Heart right ventricle (tissue), 16 donors: Measurements from ENCODE around the gene FEV. TPM values are rescaled to one million over a fixed set of nuclear protein-coding genes. Genes with fewer than 3 reads are reported as not detected.

Experiments used
- ATAC-seq, 8 donors: fragments of 200-7000 bp; cut with Tn5 transposase; one replicate each; pipeline ENCODE4 v1.9.1; 2020; ENCODE audit warnings: mild to moderate bottlenecking in 8 of 8, moderate library complexity in 8 of 8, moderate number of reproducible peaks in 1 of 8
- DNase-seq, 2 donors: peaks; one replicate each; pipeline ENCODE4 v3.0.0-alpha.2; 2020
- H3K27ac ChIP-seq, 10 donors: fragments of 200-600 bp; sonication (generic) in 2 of 10; one replicate each; pipeline versions ENCODE4 v1.5.0 to v1.8.0; 2020 to 2022; ENCODE audit warnings: mild to moderate bottlenecking in 3 of 10
- H3K27me3 ChIP-seq, 7 donors: fragments of 200-600 bp; one replicate each; pipeline ENCODE4 v1.8.0; 2021 to 2022; ENCODE audit warnings: mild to moderate bottlenecking in 2 of 7
- H3K36me3 ChIP-seq, 9 donors: fragments of 200-600 bp; sonication (generic) in 1 of 9; one replicate each; pipeline versions ENCODE4 v1.5.0 to v1.8.0; 2020 to 2022; ENCODE audit warnings: mild to moderate bottlenecking in 2 of 9
- H3K4me1 ChIP-seq, 9 donors: fragments of 200-600 bp; sonication (generic) in 1 of 9; one replicate each; pipeline versions ENCODE4 v1.5.0 to v1.8.0; 2020 to 2022; ENCODE audit warnings: mild to moderate bottlenecking in 4 of 9
- H3K4me3 ChIP-seq, 10 donors: fragments of 200-600 bp; sonication (generic) in 2 of 10; one replicate each; pipeline versions ENCODE4 v1.5.0 to v1.8.0; 2020 to 2022; ENCODE audit warnings: mild to moderate bottlenecking in 7 of 10, moderate library complexity in 2 of 10
- H3K9me3 ChIP-seq, 11 donors: fragments of 200-600 bp in 10 of 11; sonication (generic) in 2 of 11; one replicate each; pipeline versions ENCODE4 v1.5.0 to v1.8.0; 2013 to 2022; ENCODE audit warnings: mild to moderate bottlenecking in 2 of 11, control low read depth in 1 of 11, moderate library complexity in 1 of 11
- WGBS, 2 donors: extraction: QIAGEN DNeasy Blood & Tissue Kit; methylation state at CpG; one replicate each; pipeline ENCODE4 v1.1.7; 2013; ENCODE audit warnings: inconsistent platforms in 1 of 2; 5-methylcytosine and 5-hydroxymethylcytosine counted together
- intact Hi-C, 10 donors: fragments of 100-400 bp; cut with DNase I; formaldehyde crosslinking; loops; one replicate each; pipeline versions ENCODE4 v1.11.1 to v1.14.2; 2022
- long read RNA-seq, 3 donors: library from polyadenylated mRNA; unstranded; transcript quantifications; one replicate each; pipeline ENCODE4 v2.0.0, GENCODE V29; 2020 to 2021
- polyA plus RNA-seq, 2 donors: library from polyadenylated mRNA; stranded (reverse); fragments of 200-250 nt; gene quantifications; one replicate each; pipeline ENCODE4 v1.2.3, GENCODE V29; 2013
- total RNA-seq, 10 donors: library from RNA; stranded (reverse); fragmentation: NEBNext Ultra II Directional in 3 of 10; extraction: Animal tissue kit (Norgen Biotek cat#: 25700) in 3 of 10; gene quantifications; one replicate each; pipeline versions ENCODE4 v1.2.1 to v1.2.4, GENCODE V29; 2021 to 2023
- TF ChIP-seq, protein P1 (sequence below), 9 donors: fragments of 200-600 bp; sonication (generic) in 2 of 9; IDR thresholded peaks; one replicate each; pipeline versions ENCODE4 v1.5.0 to v1.8.0; 2021 to 2022; ENCODE audit warnings: antibody characterized with exemption in 9 of 9, mild to moderate bottlenecking in 5 of 9, moderate library complexity in 1 of 9
- donor health status: Arrhythmogenic right ventricular cardiomyopathy.
- donor health status: ischemic (EF 13 %, LVEDD 7.1; RV severe dilation, severe dysfunction).
- donor health status: healthy with polysubstance abuse.
- donor health status: DM: no; HTN: yes; CAD: no.
- donor health status: DM: no; HTN: no; CAD: no.
- donor health status: ischemic (EF 25% LVEDD 6.9; RV normal size, moderate dysfunction).
- donor health status: ischemic (EF 25% LVEDD 5.7; RV mildly dilated, moderate dysfunction).
- donor health status: healthy.
- donor health status: DM: yes; HTN: yes; CAD: no.
- donor health status: Ischemic cardiomyopathy.
- donor health status: ischemic (EF 35%, LVEDD 5.7; RV mildly dilated, moderate dysfunction).
- donor health status: nonischemic (EF 11% LVEDD 7.7; RV severe dilation, severe dysfunction).
- donor health status: DM: yes; HTN: yes; CAD: no.
- donor health status: PGD.
- donor health status: ischemic (EF 29% LVEDD 5.4; RV normal size, mild dysfunction).
- donor health status: nonischemic (EF 23%, LVEDD 6.1; RV moderate dilation, normal function).

Gene FEV
- not detected for total RNA-seq
- polyA plus RNA-seq, result not detected
- long read RNA-seq, donor 1, result 0 reads
- long read RNA-seq, donor 2, result 0 reads
- long read RNA-seq, donor 3, result 0 reads

DNA sequence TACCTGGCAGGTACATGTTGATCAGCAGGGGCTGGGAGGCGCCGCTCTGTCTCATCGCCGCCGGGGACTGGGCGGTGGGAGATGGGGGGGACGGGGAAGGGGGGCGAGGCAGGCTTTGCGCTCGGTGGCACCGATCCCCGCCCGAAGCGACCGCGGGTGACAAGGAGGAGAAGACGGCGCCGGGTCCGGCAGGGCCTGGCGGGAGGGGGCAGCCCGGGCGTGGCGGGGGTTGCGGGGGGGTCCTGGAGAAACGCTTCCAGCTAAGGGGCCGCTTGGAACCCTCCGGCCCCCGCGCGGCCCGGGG is at the start of gene FEV:
TSS of gene FEV (minus strand) at position 164 of the 304 bp plus-strand sequence. CDS start at position 55, 109 bp downstream.
- Histone ChIP-seq H3K36me3 (no peaks in the 10 kb centered on the region), H3K4me1 (peaks cover 10 to 52% (median 42%) of the 10 kb centered on the region in 9 donors), H3K9me3 (no peaks in the 10 kb centered on the region), H3K27ac (no peak within 1 kb of the TSS), H3K27me3 (peaks cover 67 to 100% (median 99%) of the 10 kb centered on the region in 7 donors), H3K4me3 (peak within 1 kb of the TSS in 9 of 10 donors; percentile 7 to 36 (median 28))
- intact Hi-C loops, result no loop called here
- 1 to 2% methylated on average over 29 to 31 of the region's 32 CpGs for WGBS, 2 donors
- no peak for ATAC-seq
- TF ChIP-seq, protein P1, sequence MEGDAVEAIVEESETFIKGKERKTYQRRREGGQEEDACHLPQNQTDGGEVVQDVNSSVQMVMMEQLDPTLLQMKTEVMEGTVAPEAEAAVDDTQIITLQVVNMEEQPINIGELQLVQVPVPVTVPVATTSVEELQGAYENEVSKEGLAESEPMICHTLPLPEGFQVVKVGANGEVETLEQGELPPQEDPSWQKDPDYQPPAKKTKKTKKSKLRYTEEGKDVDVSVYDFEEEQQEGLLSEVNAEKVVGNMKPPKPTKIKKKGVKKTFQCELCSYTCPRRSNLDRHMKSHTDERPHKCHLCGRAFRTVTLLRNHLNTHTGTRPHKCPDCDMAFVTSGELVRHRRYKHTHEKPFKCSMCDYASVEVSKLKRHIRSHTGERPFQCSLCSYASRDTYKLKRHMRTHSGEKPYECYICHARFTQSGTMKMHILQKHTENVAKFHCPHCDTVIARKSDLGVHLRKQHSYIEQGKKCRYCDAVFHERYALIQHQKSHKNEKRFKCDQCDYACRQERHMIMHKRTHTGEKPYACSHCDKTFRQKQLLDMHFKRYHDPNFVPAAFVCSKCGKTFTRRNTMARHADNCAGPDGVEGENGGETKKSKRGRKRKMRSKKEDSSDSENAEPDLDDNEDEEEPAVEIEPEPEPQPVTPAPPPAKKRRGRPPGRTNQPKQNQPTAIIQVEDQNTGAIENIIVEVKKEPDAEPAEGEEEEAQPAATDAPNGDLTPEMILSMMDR (IDR thresholded peaks at IDR 0.05), result no peak
- no peak for DNase-seq

DNA sequence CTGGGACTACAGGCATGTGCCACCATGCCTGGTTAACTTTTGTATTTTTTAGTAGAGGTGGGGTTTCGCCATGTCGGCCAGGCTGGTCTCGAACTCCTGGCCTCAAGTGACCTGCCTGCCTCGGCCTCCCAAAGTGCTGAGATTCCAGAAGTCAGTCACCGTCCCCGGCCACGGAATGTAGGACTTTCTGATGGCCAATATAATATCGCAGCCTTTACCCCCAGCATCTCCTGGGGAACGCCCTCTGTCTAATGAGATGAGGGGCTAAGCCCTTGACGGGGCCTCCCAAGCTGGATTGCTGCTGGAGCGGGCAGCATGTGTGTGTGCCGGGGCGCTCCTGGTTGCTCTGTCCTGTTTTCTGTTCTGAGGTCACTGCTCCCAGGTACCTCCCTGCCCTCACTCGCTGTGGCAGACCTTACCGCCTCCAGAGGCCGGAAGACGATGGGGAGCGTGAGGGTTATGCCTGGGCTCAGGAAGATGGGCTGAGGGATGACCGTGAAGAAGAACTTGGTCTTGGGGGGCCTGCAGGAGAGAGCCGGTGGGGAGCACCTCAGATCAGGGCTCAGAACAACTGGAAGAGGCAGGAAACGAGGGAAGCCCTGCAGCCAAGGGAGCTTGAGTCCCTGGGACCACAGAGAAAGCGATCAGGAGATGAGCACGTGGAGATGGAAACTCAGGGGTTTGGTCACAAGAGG is 47.2 kb upstream of the FEV start:
- Histone ChIP-seq H3K27me3 (peaks cover 0 to 71% (median 59%) of the 10 kb centered on the region in 7 donors), H3K27ac (no peak overlapping the region), H3K4me3 (no peak overlapping the region), H3K9me3 (no peaks in the 10 kb centered on the region), H3K36me3 (no peaks in the 10 kb centered on the region), H3K4me1 (no peaks in the 10 kb centered on the region)
- intact Hi-C loops, result no loop called here
- no peak for DNase-seq
- ATAC-seq, result no peak
- WGBS, 2 donors, result 82 to 85% methylated on average over 23 of the region's 23 CpGs
- TF ChIP-seq, protein P1 (IDR thresholded peaks at IDR 0.05), result no peak

DNA sequence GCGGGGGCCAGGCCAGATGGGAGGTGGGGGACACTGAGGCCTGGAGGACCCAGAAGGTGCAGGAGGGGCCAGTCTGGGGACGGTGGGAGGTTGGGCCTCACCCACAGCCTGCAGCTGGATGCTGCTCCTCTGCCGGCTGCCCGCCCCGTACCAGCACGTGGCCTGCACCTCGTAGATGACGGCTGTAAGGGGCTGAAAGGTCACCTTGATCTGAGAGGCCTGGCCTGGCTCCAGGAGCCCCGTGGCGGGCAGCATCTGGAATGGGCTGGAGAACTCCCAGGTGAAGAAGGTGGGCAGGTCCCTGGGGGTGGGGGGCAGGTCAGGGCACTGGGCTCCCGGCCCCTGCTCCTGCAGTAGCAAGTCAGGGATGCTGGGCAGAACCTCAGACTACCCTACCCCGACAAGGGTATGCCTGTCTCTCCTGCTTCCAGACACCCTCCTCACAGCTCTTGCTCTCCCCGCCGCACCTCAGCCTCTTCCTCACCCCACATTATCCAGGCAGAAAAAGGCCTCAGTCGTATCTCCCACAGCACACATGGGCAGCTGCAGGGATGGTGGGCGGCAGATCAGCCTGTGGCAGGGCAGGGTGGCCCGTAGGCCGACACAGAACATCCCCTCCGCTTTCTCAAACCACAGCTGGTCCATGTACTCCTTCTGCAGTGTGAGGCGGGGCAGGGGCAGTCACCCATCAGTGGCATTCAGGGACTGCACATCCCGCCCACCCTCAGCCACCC is 46.2 kb upstream of the FEV start:
- no peak overlapping the region for H3K4me3 ChIP-seq
- ATAC-seq (no peak), DNase-seq (no peak)
- H3K4me1 ChIP-seq, result no peaks in the 10 kb centered on the region
- H3K9me3 ChIP-seq, result no peaks in the 10 kb centered on the region
- H3K27ac ChIP-seq, result no peak overlapping the region
- peaks cover 0 to 61% (median 51%) of the 10 kb centered on the region in 7 donors for H3K27me3 ChIP-seq
- TF ChIP-seq, protein P1 (IDR thresholded peaks at IDR 0.05), result no peak
- 58 to 61% methylated on average over 21 of the region's 21 CpGs for WGBS, 2 donors
- no peaks in the 10 kb centered on the region for H3K36me3 ChIP-seq
- intact Hi-C loops, result no loop called here

DNA sequence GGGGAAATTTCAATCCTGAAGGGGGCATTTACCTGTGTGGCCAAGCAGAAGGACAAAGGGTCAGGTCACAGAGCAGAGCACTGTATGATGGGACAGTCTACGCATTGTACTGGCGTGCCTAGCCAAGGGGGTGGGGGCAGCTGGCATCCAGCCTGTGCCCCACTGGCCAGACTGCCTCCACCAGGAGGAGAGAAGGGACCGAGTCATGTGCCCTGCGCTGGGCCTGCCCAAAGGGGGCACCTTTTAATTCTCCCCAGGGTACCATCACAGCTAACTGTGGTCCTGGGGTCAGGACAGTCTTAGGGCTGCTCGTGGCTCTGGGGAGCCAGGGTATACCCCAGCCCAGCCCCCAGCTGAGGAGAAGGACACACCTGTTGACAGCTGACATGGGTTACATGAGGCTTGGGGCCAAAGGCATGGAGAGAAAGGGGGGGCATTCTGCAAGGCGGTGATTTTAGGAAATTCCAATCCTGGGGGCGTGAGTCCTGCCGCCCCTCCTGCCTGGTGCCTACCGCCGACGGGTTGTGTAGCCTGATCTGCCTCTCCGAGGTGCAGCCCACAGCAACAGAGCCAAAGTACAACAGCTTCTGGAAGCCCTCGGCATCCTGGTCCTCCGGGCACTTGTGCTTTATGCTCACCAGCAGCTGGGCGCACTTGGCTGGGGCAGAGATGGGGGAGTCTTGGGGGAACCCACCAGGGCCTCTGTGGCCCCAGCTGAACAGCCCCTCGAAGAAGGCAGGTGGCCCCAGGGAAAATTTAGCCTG is 45.4 kb upstream of the FEV start:
- Histone ChIP-seq H3K27me3 (peaks cover 0 to 54% (median 48%) of the 10 kb centered on the region in 7 donors), H3K4me1 (no peaks in the 10 kb centered on the region), H3K4me3 (no peak overlapping the region), H3K36me3 (no peaks in the 10 kb centered on the region), H3K27ac (no peak overlapping the region), H3K9me3 (no peaks in the 10 kb centered on the region)
- TF ChIP-seq, protein P1 (IDR thresholded peaks at IDR 0.05), result no peak
- no peak for DNase-seq
- intact Hi-C loops, result no loop called here
- WGBS, 2 donors, result 72 to 78% methylated on average over 16 of the region's 16 CpGs
- ATAC-seq, result peak in 2 of 8 donors; percentile 27
